Left renal pelvis (tissue), 4 donors: ENCODE data around the gene TSR2. TPM values are rescaled to one million over a fixed set of nuclear protein-coding genes. Genes with fewer than 3 reads are reported as not detected.
"Not testable (repeated sequence)": the region's sequence is repeated elsewhere in the genome, so short reads cannot be mapped to it uniquely, and the experiment has no call there.

Source experiments
- DNase-seq, 4 donors: peaks; one replicate each; pipeline ENCODE4 v3.0.0-alpha.2; 2013; ENCODE audit warnings: low read depth in 4 of 4, low spot score in 3 of 4
- polyA plus RNA-seq, 4 donors: library from polyadenylated mRNA; unstranded; fragments of 120-200 nt; gene quantifications; one replicate each; pipeline ENCODE4 v1.2.1, GENCODE V29; 2013; ENCODE audit not compliant: insufficient read length in 4 of 4

Gene TSR2
- polyA plus RNA-seq, 4 donors = 47.6 to 58.4 (median 51.1) TPM

GRCh38 chrX:54470054-54470760 is 30.0 kb downstream of the TSR2 start:
- DNase-seq = no peak

GRCh38 chrX:54473993-54474859 is 34.0 kb downstream of the TSR2 start:
- no peak for DNase-seq

GRCh38 chrX:54479136-54480111 is 39.2 kb downstream of the TSR2 start:
- DNase-seq = no peak

- no peak for DNase-seq
These were observed 42.8 kb downstream of the TSR2 start for GRCh38 chrX:54482839-54483593.

- no peak for DNase-seq
These were observed 43.7 kb downstream of the TSR2 start for GRCh38 chrX:54483946-54484345.

- DNase-seq = no peak
These were observed 44.5 kb downstream of the TSR2 start for GRCh38 chrX:54484666-54485065.

- DNase-seq = not testable (repeated sequence)
These were observed 49.6 kb downstream of the TSR2 start for GRCh38 chrX:54489819-54490218.

- no peak for DNase-seq
These were observed 52.1 kb downstream of the TSR2 start for GRCh38 chrX:54492340-54492739.

GRCh38 chrX:54494166-54494988 is 54.2 kb downstream of the TSR2 start:
- DNase-seq = no peak

Other genes starting within 250 kb of the TSR2 start
- gene WNK3, start 82.4 kb upstream of the TSR2 start, polyA plus RNA-seq = 1 to 10 TPM; 2.7 to 5.4 (median 5.1) TPM
- 10 to 100 TPM; 18.4 to 32.0 (median 21.0) TPM for gene FGD1, start 55.8 kb downstream of the TSR2 start, polyA plus RNA-seq
- gene GNL3L, start 89.8 kb downstream of the TSR2 start, polyA plus RNA-seq = 10 to 100 TPM; 12.6 to 21.2 (median 16.8) TPM